ENCODE data around the gene NPR1.

DNA sequence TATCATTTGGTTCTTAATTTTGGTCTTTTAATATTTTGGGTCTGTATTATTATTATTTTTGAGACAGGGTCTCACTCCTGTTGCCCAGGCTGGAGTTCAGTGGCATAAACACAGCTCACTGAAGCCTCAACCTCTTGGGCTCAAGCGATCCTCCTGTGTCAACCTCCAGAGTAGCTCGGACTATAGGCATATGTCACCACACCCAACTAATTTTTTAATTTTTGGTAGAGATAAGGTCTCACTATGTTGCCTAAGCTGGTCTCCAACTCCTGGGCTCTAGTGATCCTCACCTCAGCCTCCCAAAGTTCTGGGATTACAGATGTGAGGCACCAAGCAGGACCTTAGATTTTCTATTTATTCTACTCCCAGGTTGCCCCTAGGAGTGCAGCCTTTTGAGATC is 5.0 kb upstream of the NPR1 start:
- TF ChIP-seq EZH2 (optimal IDR thresholded peaks at IDR 0.05; ENCODE audit: low read depth, low read length) = no peak
- TF ChIP-seq, protein P1, sequence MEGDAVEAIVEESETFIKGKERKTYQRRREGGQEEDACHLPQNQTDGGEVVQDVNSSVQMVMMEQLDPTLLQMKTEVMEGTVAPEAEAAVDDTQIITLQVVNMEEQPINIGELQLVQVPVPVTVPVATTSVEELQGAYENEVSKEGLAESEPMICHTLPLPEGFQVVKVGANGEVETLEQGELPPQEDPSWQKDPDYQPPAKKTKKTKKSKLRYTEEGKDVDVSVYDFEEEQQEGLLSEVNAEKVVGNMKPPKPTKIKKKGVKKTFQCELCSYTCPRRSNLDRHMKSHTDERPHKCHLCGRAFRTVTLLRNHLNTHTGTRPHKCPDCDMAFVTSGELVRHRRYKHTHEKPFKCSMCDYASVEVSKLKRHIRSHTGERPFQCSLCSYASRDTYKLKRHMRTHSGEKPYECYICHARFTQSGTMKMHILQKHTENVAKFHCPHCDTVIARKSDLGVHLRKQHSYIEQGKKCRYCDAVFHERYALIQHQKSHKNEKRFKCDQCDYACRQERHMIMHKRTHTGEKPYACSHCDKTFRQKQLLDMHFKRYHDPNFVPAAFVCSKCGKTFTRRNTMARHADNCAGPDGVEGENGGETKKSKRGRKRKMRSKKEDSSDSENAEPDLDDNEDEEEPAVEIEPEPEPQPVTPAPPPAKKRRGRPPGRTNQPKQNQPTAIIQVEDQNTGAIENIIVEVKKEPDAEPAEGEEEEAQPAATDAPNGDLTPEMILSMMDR (IDR thresholded peaks at IDR 0.05; ENCODE audit: low read length) = no peak

All from MM.1S (cell line).